GM20000 (cell line): ENCODE measurements around the gene SIRPA.

Experiments used
- DNase-seq: peaks from one replicate; pipeline ENCODE4 v3.0.0; 2012; ENCODE audit warnings: low spot score
- TF ChIP-seq, protein P1 (sequence below): IDR thresholded peaks from 2 replicates; pipeline ENCODE4 v1.5.1; 2012; ENCODE audit warnings: mild to moderate bottlenecking, control low read depth; ENCODE audit errors: extremely low read depth, missing control alignments

The SIRPA gene

DNA sequence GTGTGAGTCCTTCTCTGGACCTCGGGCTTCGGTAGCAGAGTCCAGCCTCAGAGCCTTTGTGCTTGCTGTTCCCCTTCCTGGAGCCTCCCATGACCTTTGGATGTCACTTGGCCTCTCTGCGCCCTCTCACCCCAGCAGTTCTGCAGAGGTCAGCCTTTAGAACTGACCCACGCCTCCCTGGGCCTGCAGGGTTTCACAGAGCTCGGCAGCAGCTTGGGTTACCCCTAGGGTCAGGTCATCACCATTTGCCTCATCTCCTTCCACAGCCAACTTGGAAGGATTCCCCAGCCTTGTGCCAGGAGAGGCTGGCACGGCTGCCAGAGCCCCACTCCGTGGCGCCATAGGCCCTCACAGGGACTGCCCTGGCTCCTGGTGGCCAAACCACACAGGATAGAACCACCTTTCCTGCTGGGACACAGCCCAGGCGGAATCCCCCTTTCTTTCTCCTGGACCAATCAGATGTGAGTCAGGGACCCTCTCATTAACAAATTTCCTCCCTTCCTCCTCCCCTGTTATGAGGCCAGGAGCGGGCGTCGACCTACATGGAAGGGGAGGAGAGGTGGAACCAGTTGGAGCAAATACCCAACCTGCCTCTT, 13.9 kb upstream of the SIRPA start:
- no peak for DNase-seq
- TF ChIP-seq, protein P1, sequence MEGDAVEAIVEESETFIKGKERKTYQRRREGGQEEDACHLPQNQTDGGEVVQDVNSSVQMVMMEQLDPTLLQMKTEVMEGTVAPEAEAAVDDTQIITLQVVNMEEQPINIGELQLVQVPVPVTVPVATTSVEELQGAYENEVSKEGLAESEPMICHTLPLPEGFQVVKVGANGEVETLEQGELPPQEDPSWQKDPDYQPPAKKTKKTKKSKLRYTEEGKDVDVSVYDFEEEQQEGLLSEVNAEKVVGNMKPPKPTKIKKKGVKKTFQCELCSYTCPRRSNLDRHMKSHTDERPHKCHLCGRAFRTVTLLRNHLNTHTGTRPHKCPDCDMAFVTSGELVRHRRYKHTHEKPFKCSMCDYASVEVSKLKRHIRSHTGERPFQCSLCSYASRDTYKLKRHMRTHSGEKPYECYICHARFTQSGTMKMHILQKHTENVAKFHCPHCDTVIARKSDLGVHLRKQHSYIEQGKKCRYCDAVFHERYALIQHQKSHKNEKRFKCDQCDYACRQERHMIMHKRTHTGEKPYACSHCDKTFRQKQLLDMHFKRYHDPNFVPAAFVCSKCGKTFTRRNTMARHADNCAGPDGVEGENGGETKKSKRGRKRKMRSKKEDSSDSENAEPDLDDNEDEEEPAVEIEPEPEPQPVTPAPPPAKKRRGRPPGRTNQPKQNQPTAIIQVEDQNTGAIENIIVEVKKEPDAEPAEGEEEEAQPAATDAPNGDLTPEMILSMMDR: no peak

DNA sequence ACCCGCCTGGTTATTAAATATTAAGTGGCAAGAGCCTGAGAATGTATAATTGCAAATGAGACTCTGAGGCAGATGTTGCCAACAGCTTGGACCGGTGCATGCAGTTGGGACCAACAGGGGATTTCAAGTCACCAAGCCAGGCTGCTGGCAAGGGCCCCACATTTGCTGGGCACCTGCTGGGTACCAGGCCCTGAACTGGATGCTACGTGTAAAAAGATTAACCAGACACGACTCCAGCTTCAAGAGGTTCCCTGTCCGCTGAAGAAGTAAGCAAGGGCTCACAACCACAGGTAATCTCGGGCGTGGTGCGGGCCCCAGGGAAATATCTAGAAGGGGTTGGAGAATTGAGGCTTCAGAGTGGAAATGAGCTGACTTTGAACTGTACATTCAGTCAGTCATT, 13.2 kb upstream of the SIRPA start:
- TF ChIP-seq, protein P1: no peak
- DNase-seq: no peak

GRCh38 chr20:1883986-1884385, 11.2 kb upstream of the SIRPA start:
- TF ChIP-seq, protein P1: no peak
- no peak for DNase-seq

- TF ChIP-seq, protein P1: no peak
- no peak for DNase-seq
Observed at GRCh38 chr20:1885254-1885653, 10.0 kb upstream of the SIRPA start.

- TF ChIP-seq, protein P1: no peak
- no peak for DNase-seq
Observed at GRCh38 chr20:1885940-1886693, 9.1 kb upstream of the SIRPA start.

- no peak for DNase-seq
- TF ChIP-seq, protein P1: no peak
Observed at GRCh38 chr20:1887321-1887720, 7.9 kb upstream of the SIRPA start.

DNA sequence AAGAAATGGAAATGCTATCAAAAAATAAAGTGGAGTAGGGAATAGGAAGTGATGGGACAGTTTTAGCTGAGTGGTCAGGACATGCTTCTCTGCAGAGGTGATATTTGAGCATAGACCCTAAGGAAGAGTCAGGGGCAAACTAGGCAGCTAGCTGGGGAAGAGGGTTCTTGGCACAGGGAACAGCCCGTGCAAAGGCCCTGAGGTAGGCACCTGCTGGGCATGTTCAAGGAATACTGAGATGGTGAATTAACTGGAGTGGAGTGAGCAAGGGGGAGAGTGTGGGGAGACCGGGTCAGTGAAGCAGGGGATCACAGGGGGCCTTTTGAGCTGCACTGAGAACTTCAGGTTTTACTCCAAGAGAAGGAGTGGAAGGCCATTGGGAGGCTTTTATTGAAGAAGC, 7.5 kb upstream of the SIRPA start:
- no peak for DNase-seq
- TF ChIP-seq, protein P1: no peak
